ENCODE results near the gene ROR1.

- TF ChIP-seq CTCF (conservative IDR thresholded peaks at IDR 0.05 in 1 of 2, IDR thresholded peaks at IDR 0.05 in 1 of 2; ENCODE audit: low read depth in 1 of 2, low read length in 2 of 2) = no peak
- no peak for TF ChIP-seq EZH2 (IDR thresholded peaks at IDR 0.05; ENCODE audit: low read length, missing control alignments)
Measured at GRCh38 chr1:63732666-63733065, 41.2 kb upstream of the ROR1 start.
